ENCODE measurements around the gene LRRC59. TPM values are rescaled to one million over a fixed set of nuclear protein-coding genes. Genes with fewer than 3 reads are reported as not detected.

LRRC59 gene
- total and polyA plus RNA-seq, 11 donors = 13.7 to 150 (median 28.6) TPM

GRCh38 chr17:50361561-50362480, 35.5 kb downstream of the LRRC59 start:
- H3K4me3 ChIP-seq = no peak overlapping the region
- H3K9me3 ChIP-seq = no peaks in the 10 kb centered on the region
- H3K4me1 ChIP-seq = peaks cover 0 to 46% (median 10%) of the 10 kb centered on the region in 12 donors
- no peak for TF ChIP-seq POLR2A (IDR thresholded peaks at IDR 0.05)
- peak; percentile 48 to 79 (median 66) for TF ChIP-seq CTCF (IDR thresholded peaks at IDR 0.05)
- 26 to 37% (median 32%) methylated on average over 7 to 11 of the region's 11 CpGs for whole genome bisulfite sequencing, 4 donors
- intact Hi-C loops (cut with DNase I) = loop anchor here in 4 of 10 donors (5.0 to 10.0 kb wide), 3 partner anchors 113 to 257 kb away; partner anchors contain the start of gene RSAD1 (in 3 of the 4)
- peak overlapping the region in 1 of 12 donors; percentile 0 for H3K27ac ChIP-seq
- ATAC-seq (peak; percentile 33 to 66 (median 58)), DNase-seq (peak in 3 of 5 donors; percentile 46 to 57 (median 57))
- no peaks in the 10 kb centered on the region for H3K27me3 ChIP-seq
- H3K36me3 ChIP-seq = peaks cover 0 to 61% (median 55%) of the 10 kb centered on the region in 9 donors

- DNase-seq (no peak), ATAC-seq (no peak)
- WGBS, 4 donors = 82 to 90% (median 85%) methylated on average over 11 of the region's 11 CpGs
- H3K9me3 ChIP-seq = no peaks in the 10 kb centered on the region
- no peak overlapping the region for H3K4me3 ChIP-seq
- H3K27me3 ChIP-seq = no peaks in the 10 kb centered on the region
- H3K4me1 ChIP-seq = peaks cover 0 to 36% (median 10%) of the 10 kb centered on the region in 12 donors
- peaks cover 0 to 63% (median 55%) of the 10 kb centered on the region in 9 donors for H3K36me3 ChIP-seq
- TF ChIP-seq CTCF (IDR thresholded peaks at IDR 0.05) (no peak), POLR2A (IDR thresholded peaks at IDR 0.05) (no peak)
- H3K27ac ChIP-seq = no peak overlapping the region
- intact Hi-C loops (cut with DNase I) = loop anchor here in 4 of 10 donors (5.0 to 10.0 kb wide), 3 partner anchors 114 to 256 kb away; partner anchors contain the start of gene RSAD1 (in 3 of the 4)
These were observed 36.7 kb downstream of the LRRC59 start for GRCh38 chr17:50360486-50361115.

GRCh38 chr17:50359998-50360461, 37.3 kb downstream of the LRRC59 start:
- H3K36me3 ChIP-seq = peaks cover 0 to 63% (median 56%) of the 10 kb centered on the region in 9 donors

More at GRCh38 chr17:50359998-50360461, 37.3 kb downstream of the LRRC59 start:
- Histone ChIP-seq H3K4me3 (no peak overlapping the region), H3K27me3 (no peaks in the 10 kb centered on the region), H3K4me1 (peaks cover 0 to 30% (median 10%) of the 10 kb centered on the region in 12 donors), H3K9me3 (no peaks in the 10 kb centered on the region), H3K27ac (no peak overlapping the region)
- ATAC-seq (no peak), DNase-seq (no peak)
- 76 to 89% (median 83%) methylated on average over 11 to 14 of the region's 14 CpGs for WGBS, 4 donors
- intact Hi-C loops (cut with DNase I) = loop anchor here in 4 of 10 donors (5.0 to 10.0 kb wide), 3 partner anchors 115 to 255 kb away; partner anchors contain the start of gene RSAD1 (in 3 of the 4)
- no peak for TF ChIP-seq CTCF (IDR thresholded peaks at IDR 0.05)
